Measurements from ENCODE around the gene KLF17.
"Not testable (repeated sequence)": the region's sequence is repeated elsewhere in the genome, so short reads cannot be mapped to it uniquely, and the experiment has no call there.

The KLF17 gene

DNA sequence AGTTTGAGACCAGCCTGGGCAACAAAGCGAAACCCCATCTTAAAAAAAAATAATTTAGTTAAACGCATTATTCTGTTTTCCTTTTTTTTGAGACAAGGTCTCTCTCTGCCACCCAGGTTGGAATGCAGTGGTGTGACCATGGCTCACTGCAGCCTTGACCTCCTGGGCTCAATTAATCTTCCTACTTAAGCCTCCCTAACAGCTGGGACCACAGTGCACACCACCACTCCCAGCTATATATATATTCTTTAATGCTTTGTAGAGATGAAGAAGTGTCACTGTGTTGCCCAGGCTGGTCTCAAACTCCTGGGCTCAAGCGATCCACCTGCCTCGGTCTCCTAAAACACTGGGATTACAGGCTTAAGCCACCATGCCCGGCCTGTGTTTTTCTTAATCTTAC, 7.7 kb upstream of the KLF17 start:
- no peak for DNase-seq

DNA sequence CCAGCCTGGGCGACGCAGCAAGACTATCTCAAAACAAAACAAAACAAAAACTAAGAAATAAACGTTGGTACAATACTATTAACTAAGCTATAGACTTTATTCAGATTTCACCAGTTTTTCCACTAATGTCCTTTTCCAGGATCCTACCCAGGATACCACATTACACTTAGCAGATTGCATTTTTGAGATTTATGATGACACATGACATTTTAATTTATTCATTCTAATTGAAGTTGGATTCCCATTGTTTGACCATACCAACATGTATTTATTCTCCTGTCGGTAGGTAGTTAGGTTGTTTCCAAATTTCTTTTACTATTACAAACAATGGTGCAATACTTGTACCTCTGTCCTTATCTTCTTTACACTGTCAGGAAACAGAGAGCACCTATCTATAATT, 6.8 kb upstream of the KLF17 start:
- DNase-seq: no peak

DNA sequence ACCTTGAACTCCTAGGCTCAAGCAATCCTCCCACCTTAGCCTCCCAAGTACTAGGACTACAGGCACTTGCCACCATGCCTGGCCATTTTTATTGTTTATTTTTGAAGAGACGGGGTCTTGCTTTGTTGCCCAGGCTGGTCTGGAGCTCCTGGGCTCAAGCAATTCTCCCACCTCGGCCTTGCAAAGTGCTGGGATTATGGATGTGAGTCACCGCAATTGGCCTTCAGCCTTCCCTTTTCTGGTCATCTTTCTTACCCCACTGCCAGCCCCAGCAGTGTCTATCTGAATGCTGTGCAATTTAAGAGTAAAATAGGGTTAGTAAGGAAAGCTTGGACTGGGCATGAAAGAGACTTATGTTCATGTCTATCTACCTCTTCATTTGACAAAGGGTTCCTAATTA, 6.1 kb upstream of the KLF17 start:
- no peak for DNase-seq

DNA sequence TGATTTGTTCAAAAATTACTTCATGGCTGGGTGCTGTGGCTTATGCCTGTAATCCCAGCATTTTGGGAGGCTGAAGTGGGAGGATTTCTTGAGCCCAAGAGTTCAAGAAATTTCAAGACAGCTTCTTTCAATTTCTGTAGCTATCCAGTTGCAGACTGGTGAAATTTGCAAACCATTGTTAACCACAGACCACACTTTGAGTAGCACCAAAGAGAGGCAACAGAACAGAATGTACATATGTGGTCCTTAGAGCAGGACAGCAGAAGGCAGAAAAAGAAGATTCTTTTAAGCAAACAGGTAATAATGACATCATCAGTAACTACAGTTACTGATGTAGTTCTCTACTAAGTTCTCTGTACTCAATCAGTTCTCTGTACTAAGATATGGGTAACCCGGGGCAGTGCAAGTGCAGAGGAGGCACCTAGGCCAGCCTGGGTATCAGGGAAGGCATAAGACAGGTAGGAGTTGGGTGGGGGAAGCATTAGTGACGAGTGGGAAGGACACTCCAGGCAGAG, 5.5 kb upstream of the KLF17 start:
- DNase-seq: no peak

DNA sequence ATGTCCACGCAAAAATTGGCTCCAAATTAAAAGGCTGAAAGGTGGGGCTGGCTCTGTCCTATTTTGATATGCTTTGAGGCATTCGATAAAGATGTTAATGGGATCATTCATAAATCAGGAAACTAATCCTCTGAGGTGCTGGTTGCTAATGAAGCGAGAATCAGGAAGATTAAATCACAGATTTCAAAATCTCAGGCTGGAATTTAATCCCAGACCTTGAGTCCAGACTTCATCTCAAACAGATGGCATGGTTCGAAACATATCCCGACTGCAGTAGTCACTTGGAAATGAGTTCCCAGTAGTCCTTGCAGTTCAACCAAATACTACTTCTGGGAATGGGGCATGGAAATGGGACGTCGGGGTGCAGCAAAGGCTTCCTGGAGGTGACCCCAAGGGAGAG, 4.5 kb upstream of the KLF17 start:
- DNase-seq: no peak

DNA sequence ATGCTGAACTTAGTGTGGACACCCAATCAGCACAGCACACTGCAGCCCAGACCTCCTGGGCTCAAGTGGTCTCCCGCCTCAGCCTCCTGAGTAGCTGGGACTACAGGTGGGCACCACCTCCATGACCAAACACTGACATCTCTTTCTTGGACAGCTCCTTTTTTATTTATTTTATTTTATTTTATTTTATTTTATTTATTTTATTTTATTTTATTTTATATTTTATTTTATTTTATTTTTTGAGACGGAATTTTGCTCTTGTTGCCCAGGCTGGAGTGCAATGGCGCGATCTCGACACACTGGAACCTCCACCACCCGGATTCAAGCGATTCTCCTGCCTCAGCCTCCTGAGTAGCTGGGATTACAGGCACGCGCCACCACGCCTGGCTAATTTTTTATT, 1.3 kb upstream of the KLF17 start:
- DNase-seq: not testable (repeated sequence)

DNA sequence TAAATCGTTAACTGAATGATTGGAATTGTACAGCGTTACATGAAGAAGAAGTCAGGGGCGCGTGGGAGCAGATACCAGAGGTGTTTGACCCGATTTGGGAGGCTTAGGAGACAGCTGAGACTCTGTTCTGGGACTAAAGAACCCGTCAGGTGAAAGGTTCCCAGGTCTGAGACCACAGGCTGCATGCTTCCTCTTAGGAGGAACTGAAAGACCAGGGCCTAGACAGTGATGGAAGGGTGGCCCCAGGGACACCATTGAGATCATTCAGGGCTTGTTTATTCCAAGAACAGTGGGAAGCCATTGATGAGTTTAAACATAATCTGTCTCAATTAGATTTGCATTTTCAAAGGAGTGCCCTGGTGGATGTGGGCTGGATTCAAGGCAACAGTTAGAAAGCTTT, 904 bp downstream of the KLF17 start:
- no peak for DNase-seq

DNA sequence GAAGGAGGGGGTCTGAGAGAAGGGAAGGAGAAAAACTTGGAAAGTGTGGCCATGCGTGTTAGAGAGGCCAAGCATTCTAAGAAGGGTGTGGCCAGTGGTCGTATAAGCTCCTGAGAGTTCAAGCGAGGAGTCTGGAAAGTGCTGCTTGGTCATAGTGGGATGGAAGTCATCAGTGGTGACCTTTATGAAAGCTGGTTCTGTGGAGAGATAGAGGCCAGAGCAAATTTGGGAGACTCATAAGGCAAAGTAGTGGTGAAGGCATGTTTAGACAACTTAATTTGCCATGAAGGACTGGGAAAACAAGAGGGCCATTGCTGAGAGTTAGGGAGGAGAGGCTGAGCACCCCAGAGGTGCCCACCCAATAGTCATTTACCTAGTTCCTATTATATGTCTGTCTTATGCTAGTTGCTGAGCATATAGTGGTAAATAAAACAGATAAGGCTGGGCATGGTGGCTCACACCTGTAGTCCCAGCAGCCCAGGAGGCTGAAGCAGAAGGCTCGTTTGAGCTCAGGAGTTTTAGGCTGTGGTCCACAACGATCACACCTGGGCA, 1.9 kb downstream of the KLF17 start:
- DNase-seq: no peak

DNA sequence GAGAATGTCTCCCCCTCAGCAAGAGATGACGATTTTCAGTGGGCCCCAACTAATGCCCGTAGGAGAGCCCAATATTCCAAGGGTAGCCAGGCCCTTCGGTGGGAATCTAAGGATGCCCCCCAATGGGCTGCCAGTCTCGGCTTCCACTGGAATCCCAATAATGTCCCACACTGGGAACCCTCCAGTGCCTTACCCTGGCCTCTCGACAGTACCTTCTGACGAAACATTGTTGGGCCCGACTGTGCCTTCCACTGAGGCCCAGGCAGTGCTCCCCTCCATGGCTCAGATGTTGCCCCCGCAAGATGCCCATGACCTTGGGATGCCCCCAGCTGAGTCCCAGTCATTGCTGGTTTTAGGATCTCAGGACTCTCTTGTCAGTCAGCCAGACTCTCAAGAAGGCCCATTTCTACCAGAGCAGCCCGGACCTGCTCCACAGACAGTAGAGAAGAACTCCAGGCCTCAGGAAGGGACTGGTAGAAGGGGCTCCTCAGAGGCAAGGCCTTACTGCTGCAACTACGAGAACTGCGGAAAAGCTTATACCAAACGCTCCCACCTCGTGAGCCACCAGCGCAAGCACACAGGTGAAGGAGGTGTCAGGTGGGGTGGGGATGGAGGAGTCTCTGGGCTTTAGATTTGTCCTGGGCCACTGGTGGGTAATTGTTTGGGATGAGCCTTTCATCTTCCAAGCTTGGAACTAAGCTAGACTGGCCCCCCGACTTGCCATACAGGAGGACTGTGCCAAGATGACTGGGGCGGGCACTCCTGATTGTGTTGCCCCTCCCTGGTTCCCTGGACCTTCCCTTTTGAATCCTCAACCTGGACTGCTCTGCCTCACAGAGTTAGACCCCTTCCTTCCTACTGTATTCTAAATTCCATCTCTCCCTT, 11.2 kb downstream of the KLF17 start:
- no peak for DNase-seq

DNA sequence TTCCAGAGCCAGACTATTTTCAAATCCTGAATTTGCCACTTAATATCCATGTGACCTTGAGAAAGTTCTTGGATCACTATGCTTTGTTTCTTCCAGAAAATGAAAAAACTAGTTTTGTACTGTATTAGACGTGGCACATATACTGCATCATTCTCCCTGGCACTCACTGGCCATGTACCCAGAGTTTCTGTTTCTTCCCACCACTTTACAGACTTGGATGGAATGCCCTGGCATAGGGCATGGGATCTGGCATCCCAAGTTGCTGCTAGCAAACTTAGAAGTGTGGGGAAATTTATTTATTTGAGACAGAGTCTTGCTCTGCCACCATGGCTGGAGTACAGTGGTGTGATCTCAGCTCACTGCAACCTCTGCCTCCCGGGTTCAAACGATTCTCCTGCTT, 12.8 kb downstream of the KLF17 start:
- no peak for DNase-seq

DNA sequence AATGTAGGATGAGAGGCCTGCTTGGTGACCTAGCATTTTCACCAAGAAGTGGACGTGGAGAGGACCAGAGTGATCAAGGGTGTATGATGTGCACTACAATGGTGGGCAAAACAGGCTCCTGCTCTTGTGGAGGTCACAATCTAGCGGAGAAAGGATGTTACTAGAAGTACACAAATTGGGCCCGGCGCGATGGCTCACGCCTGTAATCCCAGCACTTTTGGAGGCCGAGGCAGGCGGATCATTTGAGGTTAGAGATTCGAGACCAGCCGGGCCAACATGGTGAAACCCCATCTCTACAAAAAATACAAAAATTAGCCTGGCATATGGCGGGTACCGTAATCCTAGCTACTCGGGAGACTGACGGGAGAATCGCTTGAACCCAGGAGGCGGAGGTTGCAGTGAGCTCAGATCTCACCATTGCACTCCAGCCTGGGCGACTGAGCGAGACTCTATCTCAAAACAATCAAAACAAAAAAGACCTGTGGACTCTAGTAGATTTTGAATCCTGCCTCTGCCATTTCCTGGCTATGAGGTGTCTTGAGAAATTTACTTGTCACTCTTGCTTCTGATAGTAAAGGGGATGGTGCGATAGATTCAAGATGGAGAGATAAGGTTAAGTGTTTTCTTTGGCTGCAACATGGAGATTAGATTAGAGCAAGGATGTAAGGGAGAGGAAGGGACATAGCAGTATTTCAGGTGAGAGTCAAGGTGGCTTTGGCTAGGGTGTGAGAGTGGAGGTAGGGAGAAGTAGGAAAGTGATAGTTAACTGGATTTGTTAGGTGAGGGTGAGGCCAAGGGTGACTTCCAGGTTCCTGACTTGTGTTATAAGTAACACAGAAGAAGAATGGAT, 15.7 kb downstream of the KLF17 start:
- DNase-seq: no peak

DNA sequence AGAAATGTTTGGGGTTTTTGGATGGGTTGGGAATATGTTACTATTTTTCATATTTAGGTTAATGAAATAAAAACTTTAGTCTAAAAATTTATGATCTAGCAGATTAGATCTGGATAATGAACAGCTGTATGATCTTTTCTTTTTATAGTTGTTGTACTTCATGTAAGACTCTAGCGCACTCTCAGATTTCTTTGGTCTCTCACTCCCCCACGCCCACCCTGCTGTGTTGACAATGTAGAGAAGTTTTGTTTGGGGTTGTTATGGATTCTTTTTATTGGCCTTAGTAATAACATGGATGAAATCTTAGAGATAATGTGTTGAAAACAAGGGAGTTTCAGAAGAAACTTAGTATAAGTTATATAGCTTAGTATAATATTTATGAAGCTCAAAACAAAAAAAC, 17.3 kb downstream of the KLF17 start:
- DNase-seq: no peak

DNA sequence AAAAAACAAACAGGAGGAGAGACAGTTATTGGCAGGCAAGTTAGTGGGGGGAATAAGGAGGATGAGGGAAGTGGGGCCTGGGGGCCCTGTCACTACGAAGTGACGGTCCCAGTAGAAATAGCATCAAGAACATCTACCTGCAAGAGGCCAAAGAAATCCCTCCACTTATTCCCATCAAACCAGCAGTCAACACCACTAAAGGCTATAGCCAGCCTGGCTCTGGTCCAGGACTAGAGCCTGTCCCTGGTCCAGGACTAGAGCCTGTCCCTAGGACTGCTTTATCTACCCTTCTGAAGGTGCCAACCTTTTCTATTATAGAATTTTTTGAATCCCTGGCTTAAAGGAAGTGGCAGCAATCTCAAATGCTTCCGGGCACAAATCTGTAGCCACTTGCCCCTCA, 19.6 kb downstream of the KLF17 start:
- no peak for DNase-seq

DNA sequence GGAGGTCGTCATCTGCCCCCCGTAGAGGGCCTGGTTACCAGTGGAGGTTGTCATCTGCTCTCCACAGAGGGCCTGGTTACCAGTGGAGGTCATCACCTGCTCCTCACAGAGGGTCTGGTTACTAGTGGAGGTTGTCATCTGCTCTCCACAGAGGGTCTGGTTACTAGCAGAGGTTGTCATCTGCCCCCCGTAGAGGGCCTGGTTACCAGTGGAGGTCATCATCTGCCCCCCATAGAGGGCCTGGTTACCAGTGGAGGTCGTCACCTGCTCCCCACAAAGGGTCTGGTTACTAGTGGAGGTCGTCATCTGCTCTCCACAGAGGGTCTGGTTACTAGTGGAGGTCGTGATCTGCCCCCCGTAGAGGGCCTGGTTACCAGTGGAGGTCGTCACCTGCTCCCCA, 20.9 kb downstream of the KLF17 start:
- not testable (repeated sequence) for DNase-seq

DNA sequence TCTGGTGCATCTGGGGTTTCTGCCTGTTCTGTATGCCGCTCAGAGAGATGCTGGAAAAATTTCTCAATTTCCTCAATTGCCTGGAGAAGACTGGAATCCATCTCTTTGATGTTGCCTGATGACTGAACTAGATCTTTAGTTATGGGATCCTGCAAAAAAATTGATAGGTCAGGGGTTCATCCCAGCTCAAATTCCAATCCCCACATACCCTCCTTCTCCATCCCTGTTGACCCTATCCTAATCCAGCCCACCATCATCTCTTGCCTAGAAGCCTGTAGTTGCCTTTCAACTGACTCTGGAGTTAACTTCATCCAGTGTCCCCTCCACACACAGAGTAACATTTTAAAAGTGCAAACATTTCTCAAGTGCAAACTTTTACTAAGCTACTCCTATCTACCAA, 22.9 kb downstream of the KLF17 start, which contains the start of gene KLF18:
Gene KLF18, minus strand, starts transcription at position 101 of the 400 bp plus-strand sequence. Its CDS starts 0 bp downstream, at position 101.
- DNase-seq: no peak

DNA sequence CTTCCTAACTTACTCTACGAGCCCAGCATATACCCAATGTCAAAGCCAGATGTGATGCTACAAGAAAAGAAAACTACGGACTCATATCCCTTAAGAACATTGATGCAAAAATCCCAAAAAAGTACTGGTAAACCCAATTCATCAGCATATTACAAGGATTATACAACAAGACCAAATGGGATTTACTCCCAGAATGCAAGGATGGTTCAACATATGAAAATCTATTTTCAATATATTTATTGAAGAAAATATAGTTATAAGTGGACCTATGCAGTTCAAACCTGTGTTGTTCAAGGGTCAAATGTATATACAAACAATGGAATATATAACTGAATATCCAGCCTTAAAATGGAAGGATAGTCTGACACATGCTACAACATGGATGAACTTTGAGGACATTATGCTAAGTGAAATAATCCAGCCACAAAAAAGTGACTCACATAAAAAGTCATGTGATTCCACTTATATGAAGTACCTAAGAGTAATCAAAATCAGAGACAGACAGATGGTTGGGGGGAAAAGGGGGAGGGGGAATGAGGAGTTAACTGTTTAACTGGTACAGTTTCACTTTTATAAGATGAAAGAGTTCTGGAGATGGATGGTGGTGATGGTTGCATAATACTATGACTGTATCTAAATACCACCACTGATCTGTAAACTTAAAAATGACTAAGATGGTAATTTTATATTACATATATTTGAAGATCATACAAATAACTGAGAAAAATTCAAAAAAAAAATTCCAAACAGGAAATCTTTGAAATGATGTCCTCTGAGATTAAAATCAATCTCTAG, 26.5 kb downstream of the KLF17 start:
- no peak for DNase-seq

DNA sequence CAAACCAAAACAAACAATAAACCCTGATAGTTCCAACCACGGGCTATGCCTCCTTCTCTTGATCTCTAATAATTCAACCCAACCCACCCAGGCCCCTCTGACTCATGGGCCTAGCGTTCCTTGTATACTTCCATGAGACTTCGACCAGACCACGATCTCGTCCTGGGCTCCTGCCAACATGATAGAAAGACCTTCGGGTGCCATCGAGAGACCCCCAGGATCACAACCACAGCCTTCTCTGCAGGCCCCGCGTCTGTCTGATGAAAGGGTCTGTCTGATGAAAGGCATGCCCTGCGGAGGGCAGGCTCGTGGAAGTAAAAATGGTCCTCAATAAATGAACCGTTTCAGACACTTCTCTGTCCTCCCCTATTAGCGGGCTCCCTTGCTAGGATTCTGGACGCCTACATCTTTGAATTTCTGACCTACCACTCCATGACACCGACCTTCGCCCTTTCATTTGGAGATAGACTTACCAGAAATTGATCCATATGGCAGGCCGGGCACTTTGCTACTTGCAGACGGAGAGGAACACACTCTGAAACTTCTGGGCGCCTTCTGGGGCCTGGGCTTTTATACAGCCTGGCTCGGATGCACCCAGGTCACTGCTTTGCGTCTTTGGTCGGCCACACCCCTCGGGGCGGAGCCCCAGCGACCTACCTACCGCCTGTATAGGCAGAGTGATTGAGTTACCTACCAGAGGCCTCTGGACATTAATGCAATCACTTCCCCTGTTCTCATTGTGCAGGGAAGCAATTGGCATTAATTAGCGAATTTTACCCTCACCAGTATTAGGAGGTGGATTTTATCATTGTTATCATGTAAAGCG, 28.1 kb downstream of the KLF17 start:
- no peak for DNase-seq

DNA sequence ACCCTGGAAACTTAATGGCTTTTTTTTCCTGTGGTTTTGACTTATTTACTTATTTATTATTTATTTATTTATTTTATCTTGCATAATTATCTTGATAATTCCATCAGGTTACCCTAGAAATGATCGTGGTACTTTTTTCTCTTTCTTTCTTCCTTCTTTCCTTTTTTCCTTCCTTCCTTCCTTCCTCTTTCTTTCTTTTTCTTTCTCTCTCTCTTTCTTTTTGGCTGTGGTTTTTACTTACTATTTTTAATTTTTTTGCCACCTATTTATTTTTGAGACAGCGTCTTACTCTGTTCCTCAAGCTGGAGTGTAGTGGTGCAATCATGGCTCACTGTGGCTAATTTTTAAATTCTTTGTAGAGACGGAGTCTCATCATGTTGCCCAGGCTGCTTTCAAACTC, 29.0 kb downstream of the KLF17 start:
- DNase-seq: no peak

DNA sequence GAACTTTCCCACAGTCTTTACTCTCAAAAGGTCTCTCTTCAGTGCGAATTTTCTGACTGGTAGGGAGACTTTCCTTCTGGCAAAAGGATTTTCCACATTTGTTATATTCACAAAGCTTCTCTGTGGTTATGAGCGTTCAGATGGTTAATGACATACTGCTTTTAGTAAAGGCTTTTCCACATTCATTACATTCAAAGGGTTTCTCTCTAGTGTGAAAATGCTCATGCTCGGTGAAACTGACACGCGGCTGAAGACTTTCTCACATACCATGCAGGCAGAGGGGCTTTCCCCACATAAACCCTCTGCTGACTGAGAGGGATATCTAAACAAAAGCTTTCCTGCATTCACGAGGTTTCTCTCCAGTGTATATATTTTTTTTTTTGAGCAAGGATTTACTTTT, 32.7 kb downstream of the KLF17 start:
- no peak for DNase-seq

DNA sequence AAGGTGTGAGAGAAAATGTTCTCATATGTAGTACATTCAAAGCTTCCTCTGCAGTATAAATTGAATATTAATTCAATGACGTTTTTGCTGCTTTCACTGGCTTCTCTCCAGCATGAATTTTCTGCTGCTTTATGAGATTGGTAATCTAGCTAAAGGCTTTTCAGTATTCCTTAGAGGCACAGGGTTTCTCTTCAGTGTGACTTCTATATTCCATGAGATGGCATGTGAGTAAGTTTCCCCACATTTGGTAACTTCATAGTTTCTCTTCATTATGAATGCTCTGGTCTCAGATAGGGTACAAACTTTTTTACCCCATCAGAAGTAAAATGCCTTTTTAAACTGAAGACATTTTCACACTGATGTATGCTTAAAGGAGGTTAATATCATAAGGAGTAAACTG, 33.2 kb downstream of the KLF17 start:
- no peak for DNase-seq

DNA sequence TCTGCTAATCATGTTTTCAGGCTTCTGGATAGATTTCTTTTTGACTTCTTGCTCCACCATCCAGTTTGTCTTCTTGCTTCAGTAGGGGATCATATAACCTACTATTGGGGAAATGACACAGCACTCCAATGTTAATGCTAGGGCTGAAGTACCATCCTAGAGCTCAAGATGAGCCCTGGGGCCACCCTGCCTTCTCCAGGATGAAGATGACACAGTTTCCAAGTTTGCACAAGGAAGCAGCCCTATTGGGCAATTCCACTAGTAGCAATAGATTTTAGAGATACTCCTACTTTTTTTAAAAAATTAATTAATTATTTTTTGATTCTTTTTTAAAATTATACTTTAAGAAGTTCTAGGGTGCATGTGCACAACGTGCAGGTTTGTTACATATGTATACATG, 34.1 kb downstream of the KLF17 start:
- no peak for DNase-seq

Measured in C1 segment of cervical spinal cord (tissue), 14 donors.